ENCODE measurements around the gene OGDHL.

OGDHL gene

DNA sequence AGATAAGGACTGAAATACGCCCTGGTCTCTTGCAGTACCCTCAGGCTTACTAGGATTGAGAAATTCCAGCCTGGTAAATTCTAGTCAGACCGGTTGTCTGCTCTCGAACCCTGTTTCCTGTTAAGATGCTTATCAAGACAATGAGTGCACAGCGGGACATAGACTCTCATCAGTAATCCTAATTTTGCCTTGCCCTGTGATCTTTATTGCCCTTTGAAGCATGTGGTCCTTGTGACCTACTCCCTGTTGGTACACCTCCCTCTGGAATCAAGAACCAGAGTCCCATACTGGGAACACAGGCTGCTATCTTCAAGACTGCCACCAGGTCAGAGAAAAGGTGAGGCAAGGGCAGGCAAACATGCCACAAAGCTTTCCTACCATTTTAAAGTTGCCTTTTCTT lies 75.5 kb downstream of the OGDHL start:
- no peak for DNase-seq

All from NCI-H69 (cell line).